Stomach smooth muscle (tissue), 2 donors: ENCODE results near the gene JOSD1.

Experiments
- H3K27ac ChIP-seq: one replicate; pipeline ENCODE4 v1.7.0; 2013; ENCODE audit warnings: mild to moderate bottlenecking, low read length, inconsistent platforms
- H3K27me3 ChIP-seq, 2 donors: one replicate each; pipeline ENCODE4 v1.7.0; 2013; ENCODE audit warnings: low read length in 2 of 2; ENCODE audit not compliant: insufficient read depth in 2 of 2, control insufficient read depth in 1 of 2
- H3K36me3 ChIP-seq, 2 donors: one replicate each; pipeline ENCODE4 v1.7.0; 2013; ENCODE audit warnings: low read length in 2 of 2; ENCODE audit not compliant: control insufficient read depth in 2 of 2, insufficient read depth in 2 of 2
- H3K4me1 ChIP-seq: one replicate; pipeline ENCODE4 v1.7.0; 2013; ENCODE audit warnings: low read length; ENCODE audit not compliant: control insufficient read depth, insufficient read depth
- H3K4me3 ChIP-seq, 2 donors: one replicate each; pipeline ENCODE4 v1.7.0; 2013; ENCODE audit warnings: low read length in 2 of 2
- H3K9ac ChIP-seq, 2 donors: one replicate each; pipeline ENCODE4 v1.7.0; 2013; ENCODE audit warnings: low read length in 2 of 2, mild to moderate bottlenecking in 1 of 2
- H3K9me3 ChIP-seq, 2 donors: one replicate each; pipeline ENCODE4 v1.7.0; 2013; ENCODE audit warnings: low read length in 2 of 2; ENCODE audit not compliant: control insufficient read depth in 2 of 2
- donor health status: healthy.
- donor health status: Pancreatic carcinoma.

Gene JOSD1

DNA sequence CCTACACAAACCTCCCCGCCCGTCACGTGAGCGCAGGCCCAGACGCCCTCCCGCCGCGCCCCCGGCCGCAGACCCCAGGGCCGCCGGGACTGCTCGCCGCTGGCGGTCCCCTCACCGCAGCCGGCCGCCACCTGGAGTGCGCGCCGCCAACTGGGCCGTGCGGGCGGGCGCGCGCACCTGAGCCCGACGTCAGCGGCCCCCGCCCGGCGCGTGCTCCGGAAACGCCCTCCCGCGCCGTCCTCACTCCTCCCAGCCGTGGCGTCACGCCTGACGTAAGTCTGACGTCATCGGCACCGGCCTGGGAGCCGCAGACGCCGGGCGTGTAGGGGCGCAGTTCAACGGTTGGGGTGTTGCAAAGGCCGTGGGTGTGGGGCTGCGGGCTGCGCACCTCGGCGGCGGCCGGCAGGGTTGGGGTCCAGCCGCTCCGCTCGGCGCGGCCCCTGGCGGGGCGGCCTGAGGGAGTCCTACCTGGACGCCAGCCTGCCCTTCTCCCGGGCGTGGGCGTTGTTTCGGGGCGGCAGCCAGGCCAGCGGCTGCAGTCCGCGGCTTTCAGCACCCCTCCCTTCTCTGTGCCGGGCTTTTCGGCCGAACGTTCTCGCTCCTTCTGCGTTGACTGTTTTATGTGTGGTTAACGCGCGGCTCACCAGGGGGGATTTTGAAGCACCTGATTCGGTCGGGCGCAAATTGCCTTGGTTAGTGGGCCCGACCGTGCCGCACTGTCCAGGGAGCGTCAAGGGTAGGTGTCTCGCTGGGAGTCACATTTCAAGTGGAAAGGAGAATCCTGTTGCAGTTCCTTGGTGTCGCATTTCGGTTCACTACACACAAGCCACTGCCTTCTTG, at the start of gene JOSD1:
TSS of gene JOSD1 (minus strand) at position 155 of the 840 bp plus-strand sequence. CDS start 956 bp downstream, outside the sequence.
- Histone ChIP-seq H3K4me3 (peak within 1 kb of the TSS; percentile 61 to 86), H3K4me1 (peaks cover 58% of the 10 kb centered on the region), H3K27me3 (no peaks in the 10 kb centered on the region), H3K27ac (peak within 1 kb of the TSS; percentile 92), H3K9ac (peak within 1 kb of the TSS; percentile 90 to 96), H3K9me3 (no peaks in the 10 kb centered on the region), H3K36me3 (no peaks in the 10 kb centered on the region)

GRCh38 chr22:38750104-38750503, 49.4 kb upstream of the JOSD1 start:
- Histone ChIP-seq H3K4me1 (peaks cover 19% of the 10 kb centered on the region), H3K9ac (no peak overlapping the region), H3K4me3 (no peak overlapping the region), H3K27me3 (no peaks in the 10 kb centered on the region), H3K27ac (no peak overlapping the region), H3K36me3 (peaks cover 55 to 61% of the 10 kb centered on the region in 2 donors), H3K9me3 (no peaks in the 10 kb centered on the region)

DNA sequence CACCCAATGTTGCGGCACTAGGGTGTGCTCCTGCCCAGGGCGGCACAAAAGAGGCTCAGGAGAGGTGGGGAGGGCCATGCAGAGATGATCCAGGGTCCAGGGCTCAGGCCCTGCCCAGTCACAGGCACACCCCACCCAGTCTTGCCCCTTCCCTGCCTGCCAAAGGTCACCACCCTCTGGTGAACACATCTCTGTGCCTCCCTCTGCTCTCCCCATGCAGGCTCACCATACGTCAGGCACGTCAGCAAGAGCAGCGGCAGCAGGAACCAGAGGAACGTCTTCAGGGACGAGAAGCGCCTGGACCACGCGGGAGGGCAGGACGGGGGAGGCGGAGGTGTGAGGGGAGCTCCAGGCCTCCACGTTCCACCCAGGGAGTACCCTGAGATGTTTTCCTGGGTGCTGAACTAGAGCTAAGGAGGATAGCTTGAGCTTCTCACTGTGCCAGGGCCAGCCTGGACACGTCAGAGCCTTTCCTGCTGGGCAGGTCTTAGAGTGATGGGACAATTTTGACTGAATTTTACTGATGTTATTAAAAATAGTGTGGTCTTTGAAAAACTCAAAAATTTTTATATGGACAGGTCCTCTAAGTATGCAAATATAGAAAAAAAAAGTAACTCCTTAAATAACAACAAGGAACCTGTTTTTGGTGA, 47.9 kb upstream of the JOSD1 start:
- Histone ChIP-seq H3K27ac (no peak overlapping the region), H3K9me3 (no peaks in the 10 kb centered on the region), H3K36me3 (peaks cover 62 to 70% of the 10 kb centered on the region in 2 donors), H3K9ac (peak overlapping the region in 1 of 2 donors; percentile 5), H3K27me3 (no peaks in the 10 kb centered on the region), H3K4me3 (no peak overlapping the region), H3K4me1 (peaks cover 7% of the 10 kb centered on the region)

DNA sequence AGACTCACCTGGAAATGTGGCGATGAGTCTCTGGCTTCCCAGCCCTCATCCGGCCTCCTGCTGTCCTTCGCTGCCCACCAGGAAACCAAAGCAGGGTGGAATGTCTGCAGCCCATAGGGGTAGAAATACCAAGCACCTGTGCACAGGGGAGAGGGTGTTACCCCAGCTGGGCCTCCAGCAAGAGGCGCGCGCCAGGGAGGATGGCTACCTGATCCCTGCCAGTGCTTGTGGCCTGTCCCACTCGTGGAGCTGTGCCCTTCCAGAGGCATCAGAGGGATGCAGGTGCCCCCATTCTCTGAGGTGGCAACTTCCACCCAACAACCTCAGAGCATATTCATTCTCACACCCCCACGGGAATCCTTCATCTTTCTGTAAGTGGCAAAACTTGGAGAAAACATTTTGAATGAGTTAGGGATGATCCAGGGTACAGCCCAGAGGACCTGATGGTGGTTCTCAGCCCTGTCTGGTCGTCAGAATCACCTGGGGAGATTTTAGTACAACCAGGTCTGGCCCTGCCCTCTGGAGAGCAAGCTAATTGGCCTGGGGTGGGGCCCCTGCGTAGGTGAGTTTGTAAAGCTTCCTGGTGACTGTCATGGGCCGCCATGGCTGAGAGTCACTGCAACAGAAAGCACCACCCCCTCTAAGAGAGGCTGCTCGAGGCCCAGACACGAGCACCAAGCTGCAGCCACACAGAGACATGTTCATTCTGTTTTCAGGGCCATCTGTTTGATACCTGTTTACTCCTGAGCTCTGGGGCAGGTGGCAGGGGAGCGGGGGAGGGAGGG, 45.1 kb upstream of the JOSD1 start:
- H3K9ac ChIP-seq, result no peak overlapping the region
- H3K27me3 ChIP-seq, result no peaks in the 10 kb centered on the region
- no peak overlapping the region for H3K4me3 ChIP-seq
- H3K9me3 ChIP-seq, result no peaks in the 10 kb centered on the region
- no peak overlapping the region for H3K27ac ChIP-seq
- peaks cover 71 to 73% of the 10 kb centered on the region in 2 donors for H3K36me3 ChIP-seq
- no peaks in the 10 kb centered on the region for H3K4me1 ChIP-seq

DNA sequence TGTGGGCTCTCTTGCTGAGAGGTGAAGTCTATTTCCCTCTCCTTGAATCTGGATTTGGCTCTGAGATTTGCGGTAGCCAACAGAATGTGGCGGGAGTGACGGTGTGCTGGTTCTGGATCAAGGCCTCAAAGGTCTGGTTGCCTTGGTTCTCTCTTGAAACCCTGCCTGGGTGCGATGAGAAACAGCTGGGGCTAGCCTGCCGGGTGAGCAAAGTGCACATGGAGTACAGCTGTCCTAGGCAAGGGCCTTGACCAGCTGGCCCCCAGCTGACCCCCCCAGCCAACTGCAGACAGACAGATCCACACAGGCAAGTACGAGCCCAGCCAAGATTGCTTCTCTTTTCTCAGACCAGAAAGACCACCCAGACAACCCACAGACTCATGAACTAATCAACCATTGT, 44.2 kb upstream of the JOSD1 start:
- H3K4me1 ChIP-seq, result no peaks in the 10 kb centered on the region
- peaks cover 69 to 71% of the 10 kb centered on the region in 2 donors for H3K36me3 ChIP-seq
- no peaks in the 10 kb centered on the region for H3K9me3 ChIP-seq
- H3K27me3 ChIP-seq, result no peaks in the 10 kb centered on the region
- no peak overlapping the region for H3K27ac ChIP-seq
- H3K4me3 ChIP-seq, result no peak overlapping the region
- no peak overlapping the region for H3K9ac ChIP-seq

GRCh38 chr22:38742176-38742942, 41.6 kb upstream of the JOSD1 start:
- Histone ChIP-seq H3K4me3 (no peak overlapping the region), H3K27me3 (no peaks in the 10 kb centered on the region), H3K27ac (no peak overlapping the region), H3K9ac (no peak overlapping the region), H3K4me1 (no peaks in the 10 kb centered on the region), H3K36me3 (peaks cover 74 to 79% of the 10 kb centered on the region in 2 donors), H3K9me3 (no peaks in the 10 kb centered on the region)

DNA sequence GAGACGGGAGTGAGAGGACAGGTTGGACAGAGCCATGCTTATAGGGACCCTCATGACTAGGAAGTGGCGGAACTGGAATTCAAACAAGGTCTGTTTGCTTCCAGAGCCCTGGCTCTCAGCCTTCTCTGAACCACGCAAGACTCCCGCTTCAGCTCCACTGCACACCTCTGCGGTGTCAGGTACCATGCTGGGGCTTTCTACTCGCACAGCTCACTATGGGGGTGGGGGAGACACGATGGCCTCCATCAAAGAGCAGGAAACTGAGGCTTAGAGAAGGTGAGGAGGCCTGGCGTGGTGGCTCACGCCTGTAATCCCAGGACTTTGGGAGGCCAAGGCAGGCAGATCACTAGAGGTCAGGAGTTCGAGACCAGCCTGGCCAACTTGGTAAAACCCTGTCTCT, 40.8 kb upstream of the JOSD1 start:
- Histone ChIP-seq H3K4me3 (no peak overlapping the region), H3K9ac (no peak overlapping the region), H3K4me1 (no peaks in the 10 kb centered on the region), H3K27me3 (no peaks in the 10 kb centered on the region), H3K27ac (no peak overlapping the region), H3K9me3 (no peaks in the 10 kb centered on the region), H3K36me3 (peaks cover 82 to 86% of the 10 kb centered on the region in 2 donors)

- Histone ChIP-seq H3K36me3 (peaks cover 83 to 88% of the 10 kb centered on the region in 2 donors), H3K4me1 (no peaks in the 10 kb centered on the region), H3K9me3 (no peaks in the 10 kb centered on the region), H3K9ac (no peak overlapping the region), H3K4me3 (no peak overlapping the region), H3K27me3 (no peaks in the 10 kb centered on the region), H3K27ac (no peak overlapping the region)
Measured at GRCh38 chr22:38741166-38741565, 40.4 kb upstream of the JOSD1 start.

- Histone ChIP-seq H3K9me3 (no peaks in the 10 kb centered on the region), H3K9ac (no peak overlapping the region), H3K4me1 (no peaks in the 10 kb centered on the region), H3K27me3 (no peaks in the 10 kb centered on the region), H3K27ac (no peak overlapping the region), H3K36me3 (peaks cover 83 to 87% of the 10 kb centered on the region in 2 donors), H3K4me3 (no peak overlapping the region)
Measured at GRCh38 chr22:38740754-38741153, 40.0 kb upstream of the JOSD1 start.

GRCh38 chr22:38740116-38740723, 39.5 kb upstream of the JOSD1 start:
- Histone ChIP-seq H3K9me3 (no peaks in the 10 kb centered on the region), H3K27me3 (no peaks in the 10 kb centered on the region), H3K4me1 (peaks cover 2% of the 10 kb centered on the region), H3K27ac (no peak overlapping the region), H3K4me3 (no peak overlapping the region), H3K36me3 (peaks cover 81 to 87% of the 10 kb centered on the region in 2 donors), H3K9ac (no peak overlapping the region)
